22Rv1 (cell line): ENCODE data around the gene RPS3.
"Not testable (repeated sequence)": the region's sequence is repeated elsewhere in the genome, so short reads cannot be mapped to it uniquely, and the experiment has no call there.

Experiments used
- CTCF ChIP-seq: fragments of 450-650 bp; IDR thresholded peaks from 2 replicates; pipeline ENCODE4 v1.5.1; 2017; ENCODE audit warnings: mild to moderate bottlenecking
- ZFX ChIP-seq: fragments of 450-650 bp; IDR thresholded peaks from 2 replicates; pipeline ENCODE4 v1.6.1; 2017; ENCODE audit warnings: antibody characterized with exemption, borderline replicate concordance

- TF ChIP-seq CTCF, ZFX: not testable (repeated sequence)
These were observed 37.0 kb upstream of the RPS3 start for GRCh38 chr11:75362285-75362684.
